ENCODE measurements around the gene ETNK2. TPM values are rescaled to one million over a fixed set of nuclear protein-coding genes. Genes with fewer than 3 reads are reported as not detected.

Gene ETNK2
- total and polyA plus RNA-seq, 2 of the 13 experiments (the other 11 are each of a cell fraction or from before 2014, with no cell fraction given): 15.5 to 42.8 TPM

DNA sequence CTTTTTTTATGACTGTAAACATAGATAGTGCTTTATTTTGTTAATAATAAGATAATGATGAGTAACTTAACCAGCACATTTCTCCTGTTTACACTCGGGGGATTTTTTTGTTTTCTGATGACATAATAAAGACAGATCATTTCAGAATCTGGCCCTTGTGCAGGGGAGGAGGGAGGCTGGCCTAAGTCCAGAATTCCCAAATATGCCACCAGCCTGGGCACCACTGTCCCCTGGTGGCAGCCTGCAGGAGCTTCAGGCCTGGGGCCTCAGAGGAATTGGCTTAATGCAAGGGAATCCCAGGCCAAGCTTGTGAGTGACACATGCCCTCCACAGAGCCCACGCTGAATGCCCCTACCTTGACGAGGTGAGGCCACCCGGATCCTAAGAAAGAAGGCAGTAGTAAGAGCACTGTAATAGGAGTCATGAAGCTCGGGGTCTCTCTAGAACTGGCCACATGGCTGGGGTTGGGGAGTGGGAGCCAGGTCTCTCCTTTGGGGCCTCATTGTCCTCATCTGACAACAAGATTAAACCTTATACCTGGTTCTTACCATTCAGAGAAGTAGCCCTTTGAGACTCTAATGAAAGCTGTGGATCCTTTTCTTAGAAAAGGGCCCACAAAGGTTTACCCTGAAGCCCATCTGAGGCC lies 24.1 kb downstream of the ETNK2 start (continued):
- TF ChIP-seq HNF1A (IDR thresholded peaks at IDR 0.05; ENCODE audit: low read depth) (no peak), HNF1A (CRISPR knock-in tag; IDR thresholded peaks at IDR 0.05; ENCODE audit: borderline replicate concordance) (no peak), SOX13 (IDR thresholded peaks at IDR 0.05) (no peak), SOX13 (CRISPR knock-in tag; conservative IDR thresholded peaks at IDR 0.05 in 1 of 2, IDR thresholded peaks at IDR 0.05 in 1 of 2) (no peak), ZC3H13 (CRISPR knock-in tag; IDR thresholded peaks at IDR 0.05) (no peak), RARA (CRISPR knock-in tag; IDR thresholded peaks at IDR 0.05) (no peak), NR2F1 (CRISPR knock-in tag; IDR thresholded peaks at IDR 0.05) (no peak), DPF2 (CRISPR knock-in tag; IDR thresholded peaks at IDR 0.05; ENCODE audit: borderline replicate concordance, low read depth) (no peak), ZNF607 (CRISPR knock-in tag; IDR thresholded peaks at IDR 0.05; ENCODE audit: borderline replicate concordance) (no peak), BCL6 (CRISPR knock-in tag; IDR thresholded peaks at IDR 0.05) (no peak), XBP1 (CRISPR knock-in tag; IDR thresholded peaks at IDR 0.05) (no peak), TARDBP (CRISPR knock-in tag; IDR thresholded peaks at IDR 0.05) (no peak)
- TF ChIP-seq, protein P1, sequence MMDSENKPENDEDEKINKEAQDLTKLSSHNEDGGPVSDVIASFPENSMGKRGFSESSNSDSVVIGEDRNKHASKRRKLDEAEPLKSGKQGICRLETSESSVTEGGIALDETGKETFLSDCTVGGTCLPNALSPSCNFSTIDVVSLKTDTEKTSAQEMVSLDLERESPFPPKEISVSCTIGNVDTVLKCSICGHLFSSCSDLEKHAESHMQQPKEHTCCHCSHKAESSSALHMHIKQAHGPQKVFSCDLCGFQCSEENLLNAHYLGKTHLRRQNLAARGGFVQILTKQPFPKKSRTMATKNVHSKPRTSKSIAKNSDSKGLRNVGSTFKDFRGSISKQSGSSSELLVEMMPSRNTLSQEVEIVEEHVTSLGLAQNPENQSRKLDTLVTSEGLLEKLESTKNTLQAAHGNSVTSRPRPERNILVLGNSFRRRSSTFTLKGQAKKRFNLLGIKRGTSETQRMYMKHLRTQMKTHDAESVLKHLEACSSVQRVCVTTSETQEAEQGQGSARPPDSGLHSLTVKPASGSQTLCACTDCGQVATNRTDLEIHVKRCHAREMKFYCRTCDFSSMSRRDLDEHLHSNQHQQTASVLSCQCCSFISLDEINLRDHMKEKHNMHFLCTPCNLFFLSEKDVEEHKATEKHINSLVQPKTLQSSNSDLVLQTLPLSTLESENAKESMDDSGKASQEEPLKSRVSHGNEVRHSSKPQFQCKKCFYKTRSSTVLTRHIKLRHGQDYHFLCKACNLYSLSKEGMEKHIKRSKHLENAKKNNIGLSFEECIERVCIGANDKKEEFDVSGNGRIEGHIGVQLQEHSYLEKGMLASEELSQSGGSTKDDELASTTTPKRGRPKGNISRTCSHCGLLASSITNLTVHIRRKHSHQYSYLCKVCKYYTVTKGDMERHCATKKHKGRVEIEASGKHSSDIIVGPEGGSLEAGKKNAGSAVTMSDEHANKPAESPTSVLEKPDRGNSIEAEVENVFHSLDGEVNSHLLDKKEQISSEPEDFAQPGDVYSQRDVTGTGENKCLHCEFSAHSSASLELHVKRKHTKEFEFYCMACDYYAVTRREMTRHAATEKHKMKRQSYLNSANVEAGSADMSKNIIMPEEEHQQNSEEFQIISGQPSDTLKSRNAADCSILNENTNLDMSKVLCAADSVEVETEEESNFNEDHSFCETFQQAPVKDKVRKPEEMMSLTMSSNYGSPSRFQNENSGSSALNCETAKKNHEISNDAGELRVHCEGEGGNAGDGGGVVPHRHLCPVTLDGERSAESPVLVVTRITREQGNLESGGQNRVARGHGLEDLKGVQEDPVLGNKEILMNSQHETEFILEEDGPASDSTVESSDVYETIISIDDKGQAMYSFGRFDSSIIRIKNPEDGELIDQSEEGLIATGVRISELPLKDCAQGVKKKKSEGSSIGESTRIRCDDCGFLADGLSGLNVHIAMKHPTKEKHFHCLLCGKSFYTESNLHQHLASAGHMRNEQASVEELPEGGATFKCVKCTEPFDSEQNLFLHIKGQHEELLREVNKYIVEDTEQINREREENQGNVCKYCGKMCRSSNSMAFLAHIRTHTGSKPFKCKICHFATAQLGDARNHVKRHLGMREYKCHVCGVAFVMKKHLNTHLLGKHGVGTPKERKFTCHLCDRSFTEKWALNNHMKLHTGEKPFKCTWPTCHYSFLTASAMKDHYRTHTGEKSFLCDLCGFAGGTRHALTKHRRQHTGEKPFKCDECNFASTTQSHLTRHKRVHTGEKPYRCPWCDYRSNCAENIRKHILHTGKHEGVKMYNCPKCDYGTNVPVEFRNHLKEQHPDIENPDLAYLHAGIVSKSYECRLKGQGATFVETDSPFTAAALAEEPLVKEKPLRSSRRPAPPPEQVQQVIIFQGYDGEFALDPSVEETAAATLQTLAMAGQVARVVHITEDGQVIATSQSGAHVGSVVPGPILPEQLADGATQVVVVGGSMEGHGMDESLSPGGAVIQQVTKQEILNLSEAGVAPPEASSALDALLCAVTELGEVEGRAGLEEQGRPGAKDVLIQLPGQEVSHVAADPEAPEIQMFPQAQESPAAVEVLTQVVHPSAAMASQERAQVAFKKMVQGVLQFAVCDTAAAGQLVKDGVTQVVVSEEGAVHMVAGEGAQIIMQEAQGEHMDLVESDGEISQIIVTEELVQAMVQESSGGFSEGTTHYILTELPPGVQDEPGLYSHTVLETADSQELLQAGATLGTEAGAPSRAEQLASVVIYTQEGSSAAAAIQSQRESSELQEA (CRISPR knock-in tag; IDR thresholded peaks at IDR 0.05; ENCODE audit: not compliant biosample characterization): no peak
- TF ChIP-seq, protein P2, sequence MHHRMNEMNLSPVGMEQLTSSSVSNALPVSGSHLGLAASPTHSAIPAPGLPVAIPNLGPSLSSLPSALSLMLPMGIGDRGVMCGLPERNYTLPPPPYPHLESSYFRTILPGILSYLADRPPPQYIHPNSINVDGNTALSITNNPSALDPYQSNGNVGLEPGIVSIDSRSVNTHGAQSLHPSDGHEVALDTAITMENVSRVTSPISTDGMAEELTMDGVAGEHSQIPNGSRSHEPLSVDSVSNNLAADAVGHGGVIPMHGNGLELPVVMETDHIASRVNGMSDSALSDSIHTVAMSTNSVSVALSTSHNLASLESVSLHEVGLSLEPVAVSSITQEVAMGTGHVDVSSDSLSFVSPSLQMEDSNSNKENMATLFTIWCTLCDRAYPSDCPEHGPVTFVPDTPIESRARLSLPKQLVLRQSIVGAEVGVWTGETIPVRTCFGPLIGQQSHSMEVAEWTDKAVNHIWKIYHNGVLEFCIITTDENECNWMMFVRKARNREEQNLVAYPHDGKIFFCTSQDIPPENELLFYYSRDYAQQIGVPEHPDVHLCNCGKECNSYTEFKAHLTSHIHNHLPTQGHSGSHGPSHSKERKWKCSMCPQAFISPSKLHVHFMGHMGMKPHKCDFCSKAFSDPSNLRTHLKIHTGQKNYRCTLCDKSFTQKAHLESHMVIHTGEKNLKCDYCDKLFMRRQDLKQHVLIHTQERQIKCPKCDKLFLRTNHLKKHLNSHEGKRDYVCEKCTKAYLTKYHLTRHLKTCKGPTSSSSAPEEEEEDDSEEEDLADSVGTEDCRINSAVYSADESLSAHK (CRISPR knock-in tag; IDR thresholded peaks at IDR 0.05; ENCODE audit: borderline replicate concordance): no peak
